B cell (primary cell): ENCODE results near the gene ASTN2. TPM values are rescaled to one million over a fixed set of nuclear protein-coding genes. Genes with fewer than 3 reads are reported as not detected.

Source experiments
- ATAC-seq: fragments of 200-7000 bp; cut with Tn5 transposase; one replicate; pipeline ENCODE4 v1.10.0; 2021; ENCODE audit warnings: low read depth, mild to moderate bottlenecking, moderate number of reproducible peaks, moderate library complexity
- CTCF ChIA-PET: fragments of 350-600 bp; sonication (Branson Sonifier 250); formaldehyde crosslinking; loops from one replicate; lab custom pipeline; 2021; ENCODE audit warnings: antibody characterized with exemption, inconsistent platforms; lab: Charles Lee
- POLR2A ChIA-PET: fragments of 350-600 bp; sonication (Branson Sonifier 250); formaldehyde crosslinking; loops from one replicate; lab custom pipeline; 2021; ENCODE audit warnings: antibody characterized with exemption; lab: Charles Lee
- DNase-seq: peaks from one replicate; pipeline ENCODE4 v3.0.0; 2013
- H2AFZ ChIP-seq: 2 replicates; pipeline ENCODE4 v1.6.1; 2012; ENCODE audit warnings: mild to moderate bottlenecking, low read depth, low read length; ENCODE audit not compliant: insufficient read depth, poor library complexity, severe bottlenecking
- H3K27ac ChIP-seq, 2 donors: 1 replicate in 1 of 2; 2 replicates in 1 of 2; pipeline ENCODE4 v1.5.1; 2012 to 2013; ENCODE audit warnings: low read length in 2 of 2, mild to moderate bottlenecking in 2 of 2, moderate library complexity in 1 of 2
- H3K27me3 ChIP-seq, 4 experiments: fragments of 200-600 bp in 1 of 4; sonication (generic) in 1 of 4; replicated peaks in 1 of 4; 1 replicate in 2 of 4; 2 replicates in 2 of 4; pipeline versions ENCODE4 v1.6.1 to v1.7.0; 2013 to 2016; ENCODE audit warnings: low read length in 3 of 4, mild to moderate bottlenecking in 2 of 4, mixed read lengths in 1 of 4, moderate library complexity in 1 of 4; ENCODE audit not compliant: insufficient read depth in 4 of 4, control insufficient read depth in 3 of 4; ENCODE audit errors: control extremely low read depth in 1 of 4
- H3K36me3 ChIP-seq, 2 experiments: replicated peaks in 1 of 2; 1 replicate in 1 of 2; 2 replicates in 1 of 2; pipeline versions ENCODE4 v1.6.1 to v1.7.1; 2013; ENCODE audit warnings: low read length in 1 of 2; ENCODE audit not compliant: insufficient read depth in 2 of 2, control insufficient read depth in 1 of 2; ENCODE audit errors: control extremely low read depth in 1 of 2, extremely low read depth in 1 of 2
- H3K4me1 ChIP-seq, 2 donors: fragments of 200-600 bp in 1 of 2; sonication (generic) in 1 of 2; 1 replicate in 1 of 2; 2 replicates in 1 of 2; pipeline versions ENCODE4 v1.5.1 to v1.6.1; 2013 to 2017; ENCODE audit warnings: low read length in 2 of 2; ENCODE audit not compliant: control insufficient read depth in 2 of 2, insufficient read depth in 2 of 2
- H3K4me2 ChIP-seq: replicated peaks from 2 replicates; pipeline ENCODE3; 2012; ENCODE audit warnings: mild to moderate bottlenecking, low read depth, low read length; ENCODE audit not compliant: poor library complexity, severe bottlenecking
- H3K4me3 ChIP-seq, 5 experiments: fragments of 200-600 bp in 1 of 5; sonication (generic) in 1 of 5; 1 replicate in 3 of 5; 2 replicates in 2 of 5; pipeline versions ENCODE4 v1.5.1 to v1.7.0; 2011 to 2016; ENCODE audit warnings: low read length in 4 of 5, mild to moderate bottlenecking in 4 of 5, low read depth in 2 of 5, control low read depth in 1 of 5, moderate library complexity in 1 of 5; ENCODE audit not compliant: insufficient read depth in 1 of 5; ENCODE audit errors: control extremely low read depth in 1 of 5, extremely low read depth in 1 of 5
- H3K79me2 ChIP-seq: fragments of 200-600 bp; sonication (generic); one replicate; pipeline ENCODE4 v1.6.0; 2016; ENCODE audit warnings: low read length; ENCODE audit not compliant: control insufficient read depth, insufficient read depth
- H3K9ac ChIP-seq: fragments of 200-600 bp; sonication (generic); 2 replicates; pipeline ENCODE4 v1.6.1; 2017; ENCODE audit warnings: mild to moderate bottlenecking, low read length, moderate library complexity
- H3K9me3 ChIP-seq, 3 donors: one replicate each; pipeline versions ENCODE4 v1.6.1 to v1.7.1; 2013; ENCODE audit warnings: low read length in 2 of 3; ENCODE audit not compliant: control insufficient read depth in 2 of 3, insufficient read depth in 1 of 3; ENCODE audit errors: control extremely low read depth in 1 of 3
- H4K20me1 ChIP-seq: 2 replicates; pipeline ENCODE4 v1.6.0; 2012; ENCODE audit warnings: mild to moderate bottlenecking, low read length; ENCODE audit not compliant: insufficient read depth, control insufficient read depth, poor library complexity, severe bottlenecking
- H3K27ac Mint-ChIP-seq: one replicate; pipeline ENCODE4 v1.8.0; 2021; ENCODE audit warnings: mixed read lengths
- H3K27me3 Mint-ChIP-seq: one replicate; pipeline ENCODE4 v1.8.0; 2021; ENCODE audit warnings: mixed read lengths
- H3K4me1 Mint-ChIP-seq: one replicate; pipeline ENCODE4 v1.8.0; 2021; ENCODE audit warnings: mixed read lengths
- H3K4me3 Mint-ChIP-seq: one replicate; pipeline ENCODE4 v1.8.0; 2021; ENCODE audit warnings: mixed read lengths
- H3K9me3 Mint-ChIP-seq: one replicate; pipeline ENCODE4 v1.8.0; 2022; ENCODE audit warnings: mixed read lengths; ENCODE audit not compliant: insufficient read depth
- CTCF ChIP-seq: fragments of 200-600 bp; IDR thresholded peaks from one replicate; pipeline ENCODE4 v1.8.0; 2022; ENCODE audit warnings: antibody characterized with exemption, mild to moderate bottlenecking
- EZH2 ChIP-seq: IDR thresholded peaks from 2 replicates; pipeline ENCODE4 v1.6.1; 2012; ENCODE audit warnings: borderline replicate concordance, low read depth, mild to moderate bottlenecking, moderate library complexity, low read length; ENCODE audit not compliant: insufficient read depth, poor library complexity, severe bottlenecking
- WGBS: methylation state at CpG from one replicate; pipeline ENCODE4 v1.1.5; 2013; ENCODE audit warnings: missing lambda C conversion rate; ENCODE audit not compliant: insufficient coverage; 5-methylcytosine and 5-hydroxymethylcytosine counted together
- intact Hi-C: fragments of 100-400 bp; cut with micrococcal nuclease; formaldehyde crosslinking; loops from one replicate; pipeline ENCODE4 v1.10.0; 2022
- polyA plus RNA-seq: library from polyadenylated mRNA; depleted of rRNA; stranded (reverse); fragments of >200 nt; gene quantifications from 2 replicates; pipeline ENCODE4 v1.2.3, GENCODE V29; 2012
- total RNA-seq, 2 donors: library from RNA; stranded (reverse); fragments of 120-200 nt in 1 of 2; gene quantifications; 1 replicate in 1 of 2; 2 replicates in 1 of 2; pipeline versions ENCODE4 v1.2.3 to v1.2.4, GENCODE V29; 2013 to 2022

The ASTN2 gene
- total and polyA plus RNA-seq, 2 donors (not counting 1 experiment from before 2014, with no cell fraction given) = 1.2 to 3.6 TPM

GRCh38 chr9:117416856-117417255, 2.0 kb upstream of the ASTN2 start:
- Histone ChIP-seq H3K27ac (no peak overlapping the region), H3K9ac (no peak overlapping the region), H3K9me3 (peaks cover 0 to 14% (median 0%) of the 10 kb centered on the region in 3 donors), H2AFZ (no peak overlapping the region), H3K4me3 (no peak overlapping the region), H3K36me3 (no peaks in the 10 kb centered on the region), H3K4me1 (no peaks in the 10 kb centered on the region), H3K27me3 (peaks cover 0 to 47% (median 15%) of the 10 kb centered on the region in 4 experiments), H3K4me2 (no peak overlapping the region), H3K79me2 (no peaks in the 10 kb centered on the region), H4K20me1 (no peaks in the 10 kb centered on the region)
- ATAC-seq = no peak
- Mint-ChIP-seq H3K9me3 (no peaks in the 10 kb centered on the region), H3K4me1 (peaks cover 5% of the 10 kb centered on the region), H3K4me3 (no peak overlapping the region), H3K27ac (no peak overlapping the region), H3K27me3 (peaks cover 18% of the 10 kb centered on the region)
- ChIA-PET POLR2A (no interaction called here), CTCF (no interaction called here)
- 93% methylated on average over 2 of the region's 2 CpGs for WGBS
- no peak for DNase-seq
- TF ChIP-seq CTCF (no peak), EZH2 (no peak)
- intact Hi-C loops = no loop called here

- no peak for ATAC-seq
- peaks cover 0 to 51% (median 17%) of the 10 kb centered on the region in 4 experiments for H3K27me3 ChIP-seq
- ChIA-PET POLR2A (no interaction called here), CTCF (no interaction called here)
- H4K20me1 ChIP-seq = no peaks in the 10 kb centered on the region
- no peak overlapping the region for H3K4me2 ChIP-seq
- H3K27ac ChIP-seq = no peak overlapping the region
- no peaks in the 10 kb centered on the region for H3K4me1 ChIP-seq
- Mint-ChIP-seq H3K4me1 (peaks cover 5% of the 10 kb centered on the region), H3K4me3 (no peak overlapping the region), H3K27me3 (peaks cover 28% of the 10 kb centered on the region), H3K9me3 (no peaks in the 10 kb centered on the region), H3K27ac (no peak overlapping the region)
- no peak overlapping the region for H3K4me3 ChIP-seq
- intact Hi-C loops = no loop called here
- no peaks in the 10 kb centered on the region for H3K79me2 ChIP-seq
- H3K9ac ChIP-seq = no peak overlapping the region
- no peaks in the 10 kb centered on the region for H3K36me3 ChIP-seq
- no peak for DNase-seq
- no peak for TF ChIP-seq EZH2
- TF ChIP-seq CTCF = no peak
- no peak overlapping the region for H2AFZ ChIP-seq
- H3K9me3 ChIP-seq = peaks cover 0 to 14% (median 0%) of the 10 kb centered on the region in 3 donors
- WGBS = 11% methylated on average over 13 of the region's 13 CpGs
Observed at GRCh38 chr9:117415358-117415914, 579 bp upstream of the ASTN2 start.
